SK-N-SH (cell line): ENCODE data around the gene SIL1.

Experiments used
- CTCF ChIP-seq: fragments of 200-600 bp; sonication (generic); IDR thresholded peaks from 2 replicates; pipeline ENCODE4 v1.6.1; 2017; ENCODE audit warnings: antibody characterized with exemption, mild to moderate bottlenecking, moderate library complexity
- EP300 ChIP-seq, 2 experiments: IDR thresholded peaks; 2 replicates each; pipeline versions ENCODE4 v1.4.0 to v1.6.1; 2012; ENCODE audit warnings: borderline replicate concordance in 1 of 2, low read depth in 1 of 2, low read length in 1 of 2
- FOXM1 ChIP-seq: IDR thresholded peaks from 2 replicates; pipeline ENCODE4 v1.4.0; 2012; ENCODE audit warnings: low read depth, mild to moderate bottlenecking
- MXI1 ChIP-seq: IDR thresholded peaks from 2 replicates; pipeline ENCODE4 v1.6.1; 2012; ENCODE audit warnings: mild to moderate bottlenecking, low read depth, low read length, improper control_type of control experiment
- NRF1 ChIP-seq: IDR thresholded peaks from 2 replicates; pipeline ENCODE4 v1.6.1; 2012; ENCODE audit warnings: low read depth, mild to moderate bottlenecking, low read length
- POLR2AphosphoS5 ChIP-seq: IDR thresholded peaks from 2 replicates; pipeline ENCODE4 v1.6.1; 2012; ENCODE audit warnings: low read depth, low read length
- RAD21 ChIP-seq: IDR thresholded peaks from 2 replicates; pipeline ENCODE4 v1.6.1; 2012; ENCODE audit warnings: mild to moderate bottlenecking, low read length
- TAF1 ChIP-seq: IDR thresholded peaks from 2 replicates; pipeline ENCODE4 v1.6.1; 2012; ENCODE audit warnings: low read depth, mild to moderate bottlenecking, low read length, moderate library complexity, borderline replicate concordance
- TF ChIP-seq, protein P1 (sequence below): IDR thresholded peaks from 2 replicates; pipeline ENCODE4 v1.4.0; 2012; ENCODE audit warnings: low read depth
- TF ChIP-seq, protein P2 (sequence below): IDR thresholded peaks from 2 replicates; pipeline ENCODE4 v1.6.1; 2012; ENCODE audit warnings: mild to moderate bottlenecking, low read depth, low read length, moderate library complexity

DNA sequence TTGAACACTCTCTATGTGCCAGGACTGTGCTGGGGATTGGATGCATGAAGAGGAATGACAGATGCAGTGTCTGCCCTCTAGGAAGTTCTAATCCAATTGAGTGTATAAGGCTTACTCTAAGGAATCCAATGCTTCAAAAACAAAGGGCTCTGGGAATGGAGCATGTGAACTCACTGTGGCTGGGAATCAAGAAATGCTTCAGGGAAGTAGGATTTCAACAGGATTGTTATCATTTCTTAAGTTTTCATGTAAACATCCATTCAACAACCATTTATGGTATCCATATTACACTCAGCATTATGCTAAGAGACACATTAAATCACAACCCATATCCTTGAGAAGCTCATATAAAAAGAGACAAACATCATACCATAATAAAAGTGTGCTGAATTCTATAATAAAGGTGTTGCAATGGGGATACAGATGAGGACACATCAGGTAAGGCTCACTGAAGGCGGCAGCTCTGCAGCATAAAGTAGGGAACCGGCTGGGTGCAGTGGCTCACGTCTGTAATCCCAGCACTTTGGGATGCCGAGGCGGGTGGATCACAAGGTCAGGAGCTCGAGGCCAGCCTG, 11.3 kb downstream of the SIL1 start:
- TF ChIP-seq CTCF (no peak), TAF1 (no peak), FOXM1 (no peak), RAD21 (no peak), POLR2AphosphoS5 (no peak), MXI1 (no peak), EP300 (IDR thresholded peaks at IDR 0.05; ENCODE audit: borderline replicate concordance in 1 of 2, low read depth in 1 of 2, low read length in 1 of 2) (no peak), NRF1 (no peak)
- TF ChIP-seq, protein P1, sequence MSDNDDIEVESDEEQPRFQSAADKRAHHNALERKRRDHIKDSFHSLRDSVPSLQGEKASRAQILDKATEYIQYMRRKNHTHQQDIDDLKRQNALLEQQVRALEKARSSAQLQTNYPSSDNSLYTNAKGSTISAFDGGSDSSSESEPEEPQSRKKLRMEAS: no peak
- TF ChIP-seq, protein P2, sequence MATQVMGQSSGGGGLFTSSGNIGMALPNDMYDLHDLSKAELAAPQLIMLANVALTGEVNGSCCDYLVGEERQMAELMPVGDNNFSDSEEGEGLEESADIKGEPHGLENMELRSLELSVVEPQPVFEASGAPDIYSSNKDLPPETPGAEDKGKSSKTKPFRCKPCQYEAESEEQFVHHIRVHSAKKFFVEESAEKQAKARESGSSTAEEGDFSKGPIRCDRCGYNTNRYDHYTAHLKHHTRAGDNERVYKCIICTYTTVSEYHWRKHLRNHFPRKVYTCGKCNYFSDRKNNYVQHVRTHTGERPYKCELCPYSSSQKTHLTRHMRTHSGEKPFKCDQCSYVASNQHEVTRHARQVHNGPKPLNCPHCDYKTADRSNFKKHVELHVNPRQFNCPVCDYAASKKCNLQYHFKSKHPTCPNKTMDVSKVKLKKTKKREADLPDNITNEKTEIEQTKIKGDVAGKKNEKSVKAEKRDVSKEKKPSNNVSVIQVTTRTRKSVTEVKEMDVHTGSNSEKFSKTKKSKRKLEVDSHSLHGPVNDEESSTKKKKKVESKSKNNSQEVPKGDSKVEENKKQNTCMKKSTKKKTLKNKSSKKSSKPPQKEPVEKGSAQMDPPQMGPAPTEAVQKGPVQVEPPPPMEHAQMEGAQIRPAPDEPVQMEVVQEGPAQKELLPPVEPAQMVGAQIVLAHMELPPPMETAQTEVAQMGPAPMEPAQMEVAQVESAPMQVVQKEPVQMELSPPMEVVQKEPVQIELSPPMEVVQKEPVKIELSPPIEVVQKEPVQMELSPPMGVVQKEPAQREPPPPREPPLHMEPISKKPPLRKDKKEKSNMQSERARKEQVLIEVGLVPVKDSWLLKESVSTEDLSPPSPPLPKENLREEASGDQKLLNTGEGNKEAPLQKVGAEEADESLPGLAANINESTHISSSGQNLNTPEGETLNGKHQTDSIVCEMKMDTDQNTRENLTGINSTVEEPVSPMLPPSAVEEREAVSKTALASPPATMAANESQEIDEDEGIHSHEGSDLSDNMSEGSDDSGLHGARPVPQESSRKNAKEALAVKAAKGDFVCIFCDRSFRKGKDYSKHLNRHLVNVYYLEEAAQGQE: no peak
